ENCODE data around the gene RAPGEF6.
"Not testable (repeated sequence)": the region's sequence is repeated elsewhere in the genome, so short reads cannot be mapped to it uniquely, and the experiment has no call there.

RAPGEF6 gene

GRCh38 chr5:131511934-131512333, 123.1 kb downstream of the RAPGEF6 start:
- FAIRE-seq (no peak), DNase-seq (ENCODE audit: insufficient read length, low spot score) (no peak)

- FAIRE-seq (no peak), DNase-seq (ENCODE audit: insufficient read length, low spot score) (no peak)
Measured at GRCh38 chr5:131509801-131510200, 125.2 kb downstream of the RAPGEF6 start.

- no peak for FAIRE-seq
- DNase-seq (ENCODE audit: insufficient read length, low spot score), result no peak
Measured at GRCh38 chr5:131505237-131505908, 129.7 kb downstream of the RAPGEF6 start.

- DNase-seq (ENCODE audit: insufficient read length, low spot score) (peak; percentile 17), FAIRE-seq (peak; percentile 95)
Measured at GRCh38 chr5:131496400-131496713, 138.7 kb downstream of the RAPGEF6 start.

GRCh38 chr5:131495536-131496399, 139.3 kb downstream of the RAPGEF6 start:
- FAIRE-seq (no peak), DNase-seq (ENCODE audit: insufficient read length, low spot score) (no peak)

- no peak for DNase-seq (ENCODE audit: insufficient read length, low spot score)
- FAIRE-seq, result peak; percentile 33
Measured at GRCh38 chr5:131491749-131492148, 143.3 kb downstream of the RAPGEF6 start.

- FAIRE-seq, result peak; percentile 94
- DNase-seq (ENCODE audit: insufficient read length, low spot score), result peak; percentile 21
Measured at GRCh38 chr5:131488463-131488862, 146.6 kb downstream of the RAPGEF6 start.

- not testable (repeated sequence) for DNase-seq (ENCODE audit: insufficient read length, low spot score); FAIRE-seq
Measured at GRCh38 chr5:131487371-131487770, 147.7 kb downstream of the RAPGEF6 start.

GRCh38 chr5:131482617-131483016, 152.4 kb downstream of the RAPGEF6 start:
- FAIRE-seq (no peak), DNase-seq (ENCODE audit: insufficient read length, low spot score) (no peak)

- FAIRE-seq, result no peak
- DNase-seq (ENCODE audit: insufficient read length, low spot score), result no peak
Measured at GRCh38 chr5:131481569-131481968, 153.5 kb downstream of the RAPGEF6 start.

GRCh38 chr5:131475541-131475941, 159.5 kb downstream of the RAPGEF6 start:
- FAIRE-seq (no peak), DNase-seq (ENCODE audit: insufficient read length, low spot score) (no peak)

- DNase-seq (ENCODE audit: insufficient read length, low spot score), result no peak
- no peak for FAIRE-seq
Measured at GRCh38 chr5:131473731-131474130, 161.3 kb downstream of the RAPGEF6 start.

GRCh38 chr5:131466171-131466766, 168.8 kb downstream of the RAPGEF6 start:
- DNase-seq (ENCODE audit: insufficient read length, low spot score) (no peak), FAIRE-seq (no peak)

- peak; percentile 31 for FAIRE-seq
- no peak for DNase-seq (ENCODE audit: insufficient read length, low spot score)
Measured at GRCh38 chr5:131463656-131464055, 171.4 kb downstream of the RAPGEF6 start.

GRCh38 chr5:131462454-131462853, 172.6 kb downstream of the RAPGEF6 start:
- DNase-seq (ENCODE audit: insufficient read length, low spot score), result no peak
- no peak for FAIRE-seq

- no peak for FAIRE-seq
- DNase-seq (ENCODE audit: insufficient read length, low spot score), result no peak
Measured at GRCh38 chr5:131461742-131462141, 173.3 kb downstream of the RAPGEF6 start.

- FAIRE-seq (no peak), DNase-seq (ENCODE audit: insufficient read length, low spot score) (no peak)
Measured at GRCh38 chr5:131460867-131461572, 174.0 kb downstream of the RAPGEF6 start.

GRCh38 chr5:131460133-131460532, 174.9 kb downstream of the RAPGEF6 start:
- DNase-seq (ENCODE audit: insufficient read length, low spot score) (no peak), FAIRE-seq (no peak)

GRCh38 chr5:131459216-131459615, 175.8 kb downstream of the RAPGEF6 start:
- FAIRE-seq, result no peak
- DNase-seq (ENCODE audit: insufficient read length, low spot score), result no peak

- FAIRE-seq, result no peak
- no peak for DNase-seq (ENCODE audit: insufficient read length, low spot score)
Measured at GRCh38 chr5:131457193-131457592, 177.8 kb downstream of the RAPGEF6 start.

GRCh38 chr5:131450941-131451340, 184.1 kb downstream of the RAPGEF6 start:
- DNase-seq (ENCODE audit: insufficient read length, low spot score) (no peak), FAIRE-seq (no peak)

Data from GM19239 (cell line).